SK-N-SH (cell line): Measurements from ENCODE around the gene ARID4B. TPM values are rescaled to one million over a fixed set of nuclear protein-coding genes. Genes with fewer than 3 reads are reported as not detected.

Experiments
- CTCF ChIA-PET: fragments of 300-600, 350-600 bp; formaldehyde crosslinking; extraction: SDS; loops from one replicate; lab custom pipeline; 2021; lab: Yijun Ruan, JAX
- POLR2A ChIA-PET: fragments of 350-600 bp; sonication (Branson Sonifier 250); formaldehyde crosslinking; extraction: SDS; loops from one replicate; lab custom pipeline; 2020; ENCODE audit warnings: antibody characterized with exemption, inconsistent platforms; lab: Yijun Ruan, JAX
- DNase-seq: peaks from one replicate; pipeline ENCODE4 v3.0.0; 2012
- H2AFZ ChIP-seq: fragments of 200-600 bp; sonication (generic); 2 replicates; pipeline ENCODE4 v1.8.1; 2016; ENCODE audit warnings: antibody characterized with exemption, mild to moderate bottlenecking, low read depth
- H3F3A ChIP-seq: fragments of 200-600 bp; sonication (generic); replicated peaks from 2 replicates; pipeline ENCODE3; 2016; ENCODE audit warnings: antibody characterized with exemption, mild to moderate bottlenecking; ENCODE audit not compliant: insufficient read depth
- H3K27ac ChIP-seq, 2 experiments: fragments of 200-500 bp in 1 of 2; fragments of 200-600 bp in 1 of 2; sonication (Bioruptor generic) in 1 of 2; sonication (generic), shearing (Covaris generic) in 1 of 2; 2 replicates each; pipeline versions ENCODE4 v1.5.1 to v1.6.1; 2014 to 2016; ENCODE audit warnings: low read depth in 2 of 2, inconsistent platforms in 1 of 2, low read length in 1 of 2, mild to moderate bottlenecking in 1 of 2, mixed read lengths in 1 of 2
- H3K27me3 ChIP-seq: fragments of 200-600 bp; sonication (generic), shearing (Covaris generic); 2 replicates; pipeline ENCODE4 v1.6.1; 2016; ENCODE audit warnings: mixed run types; ENCODE audit not compliant: insufficient read depth
- H3K36me3 ChIP-seq, 2 experiments: fragments of 200-500 bp in 1 of 2; fragments of 200-600 bp in 1 of 2; sonication (Bioruptor generic) in 1 of 2; sonication (generic) in 1 of 2; replicated peaks in 1 of 2; 2 replicates each; pipeline versions ENCODE3 to v1.5.1; 2014 to 2016; ENCODE audit warnings: low read length in 1 of 2, mild to moderate bottlenecking in 1 of 2; ENCODE audit not compliant: insufficient read depth in 2 of 2, control insufficient read depth in 1 of 2
- H3K4me1 ChIP-seq, 2 experiments: fragments of 200-500 bp in 1 of 2; fragments of 200-600 bp in 1 of 2; sonication (Bioruptor generic) in 1 of 2; sonication (generic), shearing (Covaris generic) in 1 of 2; 2 replicates each; pipeline versions ENCODE4 v1.5.1 to v1.6.1; 2014 to 2016; ENCODE audit warnings: low read depth in 1 of 2, low read length in 1 of 2, mixed run types in 1 of 2; ENCODE audit not compliant: insufficient read depth in 2 of 2, control insufficient read depth in 1 of 2
- H3K4me2 ChIP-seq: fragments of 200-600 bp; sonication (generic), shearing (Covaris generic); 2 replicates; pipeline ENCODE4 v1.6.1; 2017; ENCODE audit warnings: mixed run types
- H3K4me3 ChIP-seq, 2 experiments: fragments of 200-500 bp in 1 of 2; fragments of 200-600 bp in 1 of 2; sonication (Bioruptor generic) in 1 of 2; sonication (generic), shearing (Covaris generic) in 1 of 2; 2 replicates each; pipeline versions ENCODE4 v1.5.1 to v1.8.1; 2014 to 2016; ENCODE audit warnings: low read depth in 2 of 2, inconsistent platforms in 1 of 2, low read length in 1 of 2, mild to moderate bottlenecking in 1 of 2, mixed read lengths in 1 of 2, moderate library complexity in 1 of 2
- H3K79me2 ChIP-seq: fragments of 200-600 bp; sonication (generic); 2 replicates; pipeline ENCODE4 v1.8.1; 2017; ENCODE audit warnings: mild to moderate bottlenecking; ENCODE audit not compliant: insufficient read depth
- H3K9ac ChIP-seq: fragments of 200-600 bp; sonication (generic); 2 replicates; pipeline ENCODE4 v1.6.1; 2017; ENCODE audit warnings: mixed run types
- H3K9me2 ChIP-seq: fragments of 200-600 bp; sonication (generic); 2 replicates; pipeline ENCODE4 v1.6.1; 2017; ENCODE audit warnings: mixed run types
- H3K9me3 ChIP-seq: fragments of 200-600 bp; sonication (generic); 2 replicates; pipeline ENCODE4 v1.6.1; 2017; ENCODE audit warnings: mixed run types, mild to moderate bottlenecking, moderate library complexity
- H4K20me1 ChIP-seq: fragments of 200-600 bp; sonication (generic); 2 replicates; pipeline ENCODE4 v1.6.1; 2017; ENCODE audit warnings: mild to moderate bottlenecking, mixed run types; ENCODE audit not compliant: insufficient read depth
- CHD2 ChIP-seq: fragments of 150-350 bp; IDR thresholded peaks from 2 replicates; pipeline ENCODE4 v1.6.1; 2018; ENCODE audit warnings: low read length; ENCODE audit not compliant: partially characterized antibody
- ELF1 ChIP-seq: IDR thresholded peaks from 2 replicates; pipeline ENCODE4 v1.4.0; 2012
- EP300 ChIP-seq, 2 experiments: IDR thresholded peaks; 2 replicates each; pipeline versions ENCODE4 v1.4.0 to v1.6.1; 2012; ENCODE audit warnings: borderline replicate concordance in 1 of 2, low read depth in 1 of 2, low read length in 1 of 2
- EZH2phosphoT487 ChIP-seq: fragments of 200-600 bp; sonication (generic); IDR thresholded peaks from 2 replicates; pipeline ENCODE4 v1.6.1; 2017; ENCODE audit warnings: low read depth, mixed run types, mild to moderate bottlenecking, antibody characterized with exemption, moderate library complexity, borderline replicate concordance
- FOSL2 ChIP-seq: IDR thresholded peaks from 2 replicates; pipeline ENCODE4 v1.4.0; 2012; ENCODE audit warnings: low read depth, mild to moderate bottlenecking, moderate library complexity, borderline replicate concordance
- GATA2 ChIP-seq: sonication (generic); formaldehyde crosslinking; IDR thresholded peaks from 2 replicates; pipeline ENCODE4 v1.5.0; 2020; ENCODE audit warnings: mild to moderate bottlenecking, missing genetic modification reagents
- JUND ChIP-seq: IDR thresholded peaks from 2 replicates; pipeline ENCODE4 v1.4.0; 2012
- MXI1 ChIP-seq: IDR thresholded peaks from 2 replicates; pipeline ENCODE4 v1.6.1; 2012; ENCODE audit warnings: mild to moderate bottlenecking, low read depth, low read length, improper control_type of control experiment
- NFIC ChIP-seq: IDR thresholded peaks from 2 replicates; pipeline ENCODE4 v1.4.0; 2012; ENCODE audit warnings: borderline replicate concordance
- RXRA ChIP-seq: IDR thresholded peaks from 2 replicates; pipeline ENCODE4 v1.4.0; 2012; ENCODE audit warnings: low read depth, mild to moderate bottlenecking, borderline replicate concordance
- TAF1 ChIP-seq: IDR thresholded peaks from 2 replicates; pipeline ENCODE4 v1.6.1; 2012; ENCODE audit warnings: low read depth, mild to moderate bottlenecking, low read length, moderate library complexity, borderline replicate concordance
- TEAD4 ChIP-seq: IDR thresholded peaks from 2 replicates; pipeline ENCODE4 v1.4.0; 2012; ENCODE audit warnings: mild to moderate bottlenecking, borderline replicate concordance; ENCODE audit not compliant: insufficient read depth
- WGBS: methylation state at CpG from one replicate; pipeline ENCODE4 v1.1.6; 2017; ENCODE audit warnings: low lambda C conversion rate; 5-methylcytosine and 5-hydroxymethylcytosine counted together
- polyA plus RNA-seq, 3 experiments: library from polyadenylated mRNA; depleted of rRNA; stranded (reverse); fragments of >200 nt; gene quantifications; 2 replicates each; pipeline ENCODE4 v1.2.3, GENCODE V29; 2012
- TF ChIP-seq, protein P1 (sequence below): fragments of 200-600 bp; sonication (generic); IDR thresholded peaks from 2 replicates; pipeline ENCODE4 v1.6.1; 2017; ENCODE audit warnings: antibody characterized with exemption, mild to moderate bottlenecking, moderate library complexity
- TF ChIP-seq, protein P2 (sequence below): IDR thresholded peaks from 2 replicates; pipeline ENCODE4 v1.4.0; 2012; ENCODE audit warnings: low read depth
- TF ChIP-seq, protein P3 (sequence below): IDR thresholded peaks from 2 replicates; pipeline ENCODE4 v1.6.1; 2012; ENCODE audit warnings: mild to moderate bottlenecking, low read depth, low read length, moderate library complexity
- TF ChIP-seq, protein P4 (sequence below): fragments of 150-350 bp; IDR thresholded peaks from 2 replicates; pipeline ENCODE4 v1.6.1; 2016; ENCODE audit warnings: mild to moderate bottlenecking, low read depth, low read length
- TF ChIP-seq, protein P5 (sequence below): IDR thresholded peaks from 2 replicates; pipeline ENCODE4 v1.4.0; 2012; ENCODE audit warnings: low read depth, borderline replicate concordance
- TF ChIP-seq, protein P6 (sequence below): fragments of 150-350 bp; IDR thresholded peaks from 2 replicates; pipeline ENCODE4 v1.6.1; 2017; ENCODE audit warnings: antibody characterized with exemption, low read length, low read depth, borderline replicate concordance

ARID4B gene
- polyA plus RNA-seq, 1 of the 3 experiments (the other 2 are of a cell fraction): 4.4 TPM

DNA sequence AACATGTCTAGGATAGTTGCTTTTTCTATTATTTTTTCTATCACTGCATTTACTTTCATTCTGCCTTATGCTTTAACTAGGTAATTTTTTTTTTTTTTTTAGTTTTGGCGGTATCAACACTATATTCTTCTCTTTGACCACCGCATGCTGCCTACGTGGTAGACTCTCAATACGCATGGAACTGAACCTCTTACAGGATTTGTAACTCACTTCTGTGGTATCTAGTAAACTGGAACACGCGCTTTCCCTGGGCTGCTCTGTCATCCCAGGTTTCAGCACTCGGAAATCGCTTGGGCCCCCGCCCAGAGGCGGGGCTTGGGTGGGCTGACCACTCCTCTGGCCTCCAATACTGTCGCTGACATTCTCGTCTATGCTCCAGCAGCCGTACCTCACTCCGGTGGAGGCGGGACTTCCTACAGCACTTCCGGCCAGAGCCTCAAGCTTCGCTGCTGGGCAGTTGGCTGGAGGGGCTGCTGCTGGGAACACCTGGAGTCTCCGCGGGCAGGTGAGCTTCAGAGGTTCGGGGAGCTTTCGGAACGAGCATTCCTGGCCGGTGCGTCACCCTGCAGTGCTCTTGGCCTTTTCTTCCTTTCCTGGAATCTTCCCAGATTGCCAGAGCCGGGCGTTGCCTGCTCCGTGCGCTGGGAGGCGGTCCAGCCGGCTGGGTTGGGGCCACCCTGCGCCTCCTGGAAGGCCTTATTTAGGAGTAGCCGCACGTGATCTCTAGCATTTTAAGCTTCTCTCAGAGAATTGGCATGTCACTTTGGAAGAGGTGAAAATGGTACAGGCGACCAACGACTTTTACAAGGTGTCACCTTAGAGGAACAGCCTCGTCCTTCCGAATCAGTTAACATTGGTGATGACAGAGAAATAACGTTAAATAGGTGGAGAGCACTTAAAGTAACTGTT, 39.3 kb upstream of the ARID4B start, which contains the start of gene TBCE (continued):
- TF ChIP-seq NFIC (peak; percentile 5; the same call in 1 of the 2 replicates), TAF1 (peak; percentile 95), EP300 (IDR thresholded peaks at IDR 0.05; ENCODE audit: borderline replicate concordance in 1 of 2, low read depth in 1 of 2, low read length in 1 of 2) (no peak), GATA2 (CRISPR knock-in tag) (no peak), CHD2 (no peak), ELF1 (peak; percentile 55; the same call in 1 of the 2 replicates), TEAD4 (no peak), RXRA (no peak), MXI1 (peak; percentile 99)
- TF ChIP-seq, protein P1, sequence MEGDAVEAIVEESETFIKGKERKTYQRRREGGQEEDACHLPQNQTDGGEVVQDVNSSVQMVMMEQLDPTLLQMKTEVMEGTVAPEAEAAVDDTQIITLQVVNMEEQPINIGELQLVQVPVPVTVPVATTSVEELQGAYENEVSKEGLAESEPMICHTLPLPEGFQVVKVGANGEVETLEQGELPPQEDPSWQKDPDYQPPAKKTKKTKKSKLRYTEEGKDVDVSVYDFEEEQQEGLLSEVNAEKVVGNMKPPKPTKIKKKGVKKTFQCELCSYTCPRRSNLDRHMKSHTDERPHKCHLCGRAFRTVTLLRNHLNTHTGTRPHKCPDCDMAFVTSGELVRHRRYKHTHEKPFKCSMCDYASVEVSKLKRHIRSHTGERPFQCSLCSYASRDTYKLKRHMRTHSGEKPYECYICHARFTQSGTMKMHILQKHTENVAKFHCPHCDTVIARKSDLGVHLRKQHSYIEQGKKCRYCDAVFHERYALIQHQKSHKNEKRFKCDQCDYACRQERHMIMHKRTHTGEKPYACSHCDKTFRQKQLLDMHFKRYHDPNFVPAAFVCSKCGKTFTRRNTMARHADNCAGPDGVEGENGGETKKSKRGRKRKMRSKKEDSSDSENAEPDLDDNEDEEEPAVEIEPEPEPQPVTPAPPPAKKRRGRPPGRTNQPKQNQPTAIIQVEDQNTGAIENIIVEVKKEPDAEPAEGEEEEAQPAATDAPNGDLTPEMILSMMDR: peak; percentile 22; the same call in 1 of the 2 replicates
- TF ChIP-seq, protein P2, sequence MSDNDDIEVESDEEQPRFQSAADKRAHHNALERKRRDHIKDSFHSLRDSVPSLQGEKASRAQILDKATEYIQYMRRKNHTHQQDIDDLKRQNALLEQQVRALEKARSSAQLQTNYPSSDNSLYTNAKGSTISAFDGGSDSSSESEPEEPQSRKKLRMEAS: peak; percentile 59

DNA sequence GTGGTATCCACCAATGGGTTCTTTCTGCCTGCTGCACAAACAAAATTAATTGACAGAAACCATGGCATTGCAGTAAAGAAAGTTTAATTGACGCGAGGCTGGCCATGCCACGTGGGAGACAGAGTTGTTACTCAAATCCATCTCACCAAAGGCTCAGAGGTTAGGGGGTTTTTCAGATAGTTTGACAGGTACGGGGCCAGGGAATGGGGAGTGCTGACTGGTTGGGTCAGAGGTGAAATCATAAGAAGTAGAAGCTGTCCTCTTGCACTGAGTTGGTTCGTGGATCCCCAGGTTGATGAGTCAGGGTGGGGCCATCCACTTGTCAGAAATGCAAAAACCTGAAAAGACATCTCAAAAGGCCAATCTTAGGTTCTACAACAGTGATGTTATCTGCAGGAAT, 38.3 kb upstream of the ARID4B start:
- Histone ChIP-seq H3K9ac (no peak overlapping the region), H3K4me3 (no peak overlapping the region; a peak in 1 of 4 replicates), H3K27ac (peak overlapping the region in 1 of 2 experiments; percentile 62; a peak in 1 of 4 replicates)

More for the DNA sequence above, 38.3 kb upstream of the ARID4B start:
- peaks cover 39% of the 10 kb centered on the region for H3K79me2 ChIP-seq
- ChIA-PET CTCF (interaction anchor here (1.7 to 2.0 kb wide), 2 partner anchors 49 to 50 kb away, joined by 4 to 5 read pairs; no protein-coding TSS in a partner anchor), POLR2A (no interaction called here)
- H2AFZ ChIP-seq: peak overlapping the region; percentile 93
- peaks cover 0 to 3% of the 10 kb centered on the region in 2 experiments for H3K36me3 ChIP-seq
- H4K20me1 ChIP-seq: no peaks in the 10 kb centered on the region
- no peak overlapping the region for H3K4me2 ChIP-seq
- no peaks in the 10 kb centered on the region for H3K9me2 ChIP-seq
- 94% methylated on average over 5 of the region's 5 CpGs for WGBS
- H3K4me1 ChIP-seq: no peaks in the 10 kb centered on the region; a peak in 1 of 4 replicates
- no peaks in the 10 kb centered on the region for H3K9me3 ChIP-seq
- H3F3A ChIP-seq: peaks cover 6% of the 10 kb centered on the region
- DNase-seq: no peak
- no peaks in the 10 kb centered on the region for H3K27me3 ChIP-seq
- TF ChIP-seq CHD2 (no peak), FOSL2 (no peak), JUND (no peak), EZH2phosphoT487 (no peak)
- TF ChIP-seq, protein P2: no peak
- TF ChIP-seq, protein P3, sequence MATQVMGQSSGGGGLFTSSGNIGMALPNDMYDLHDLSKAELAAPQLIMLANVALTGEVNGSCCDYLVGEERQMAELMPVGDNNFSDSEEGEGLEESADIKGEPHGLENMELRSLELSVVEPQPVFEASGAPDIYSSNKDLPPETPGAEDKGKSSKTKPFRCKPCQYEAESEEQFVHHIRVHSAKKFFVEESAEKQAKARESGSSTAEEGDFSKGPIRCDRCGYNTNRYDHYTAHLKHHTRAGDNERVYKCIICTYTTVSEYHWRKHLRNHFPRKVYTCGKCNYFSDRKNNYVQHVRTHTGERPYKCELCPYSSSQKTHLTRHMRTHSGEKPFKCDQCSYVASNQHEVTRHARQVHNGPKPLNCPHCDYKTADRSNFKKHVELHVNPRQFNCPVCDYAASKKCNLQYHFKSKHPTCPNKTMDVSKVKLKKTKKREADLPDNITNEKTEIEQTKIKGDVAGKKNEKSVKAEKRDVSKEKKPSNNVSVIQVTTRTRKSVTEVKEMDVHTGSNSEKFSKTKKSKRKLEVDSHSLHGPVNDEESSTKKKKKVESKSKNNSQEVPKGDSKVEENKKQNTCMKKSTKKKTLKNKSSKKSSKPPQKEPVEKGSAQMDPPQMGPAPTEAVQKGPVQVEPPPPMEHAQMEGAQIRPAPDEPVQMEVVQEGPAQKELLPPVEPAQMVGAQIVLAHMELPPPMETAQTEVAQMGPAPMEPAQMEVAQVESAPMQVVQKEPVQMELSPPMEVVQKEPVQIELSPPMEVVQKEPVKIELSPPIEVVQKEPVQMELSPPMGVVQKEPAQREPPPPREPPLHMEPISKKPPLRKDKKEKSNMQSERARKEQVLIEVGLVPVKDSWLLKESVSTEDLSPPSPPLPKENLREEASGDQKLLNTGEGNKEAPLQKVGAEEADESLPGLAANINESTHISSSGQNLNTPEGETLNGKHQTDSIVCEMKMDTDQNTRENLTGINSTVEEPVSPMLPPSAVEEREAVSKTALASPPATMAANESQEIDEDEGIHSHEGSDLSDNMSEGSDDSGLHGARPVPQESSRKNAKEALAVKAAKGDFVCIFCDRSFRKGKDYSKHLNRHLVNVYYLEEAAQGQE: no peak
- TF ChIP-seq, protein P4, sequence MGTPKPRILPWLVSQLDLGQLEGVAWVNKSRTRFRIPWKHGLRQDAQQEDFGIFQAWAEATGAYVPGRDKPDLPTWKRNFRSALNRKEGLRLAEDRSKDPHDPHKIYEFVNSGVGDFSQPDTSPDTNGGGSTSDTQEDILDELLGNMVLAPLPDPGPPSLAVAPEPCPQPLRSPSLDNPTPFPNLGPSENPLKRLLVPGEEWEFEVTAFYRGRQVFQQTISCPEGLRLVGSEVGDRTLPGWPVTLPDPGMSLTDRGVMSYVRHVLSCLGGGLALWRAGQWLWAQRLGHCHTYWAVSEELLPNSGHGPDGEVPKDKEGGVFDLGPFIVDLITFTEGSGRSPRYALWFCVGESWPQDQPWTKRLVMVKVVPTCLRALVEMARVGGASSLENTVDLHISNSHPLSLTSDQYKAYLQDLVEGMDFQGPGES: no peak
- TF ChIP-seq, protein P5, sequence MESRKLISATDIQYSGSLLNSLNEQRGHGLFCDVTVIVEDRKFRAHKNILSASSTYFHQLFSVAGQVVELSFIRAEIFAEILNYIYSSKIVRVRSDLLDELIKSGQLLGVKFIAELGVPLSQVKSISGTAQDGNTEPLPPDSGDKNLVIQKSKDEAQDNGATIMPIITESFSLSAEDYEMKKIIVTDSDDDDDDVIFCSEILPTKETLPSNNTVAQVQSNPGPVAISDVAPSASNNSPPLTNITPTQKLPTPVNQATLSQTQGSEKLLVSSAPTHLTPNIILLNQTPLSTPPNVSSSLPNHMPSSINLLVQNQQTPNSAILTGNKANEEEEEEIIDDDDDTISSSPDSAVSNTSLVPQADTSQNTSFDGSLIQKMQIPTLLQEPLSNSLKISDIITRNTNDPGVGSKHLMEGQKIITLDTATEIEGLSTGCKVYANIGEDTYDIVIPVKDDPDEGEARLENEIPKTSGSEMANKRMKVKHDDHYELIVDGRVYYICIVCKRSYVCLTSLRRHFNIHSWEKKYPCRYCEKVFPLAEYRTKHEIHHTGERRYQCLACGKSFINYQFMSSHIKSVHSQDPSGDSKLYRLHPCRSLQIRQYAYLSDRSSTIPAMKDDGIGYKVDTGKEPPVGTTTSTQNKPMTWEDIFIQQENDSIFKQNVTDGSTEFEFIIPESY: no peak
- TF ChIP-seq, protein P6, sequence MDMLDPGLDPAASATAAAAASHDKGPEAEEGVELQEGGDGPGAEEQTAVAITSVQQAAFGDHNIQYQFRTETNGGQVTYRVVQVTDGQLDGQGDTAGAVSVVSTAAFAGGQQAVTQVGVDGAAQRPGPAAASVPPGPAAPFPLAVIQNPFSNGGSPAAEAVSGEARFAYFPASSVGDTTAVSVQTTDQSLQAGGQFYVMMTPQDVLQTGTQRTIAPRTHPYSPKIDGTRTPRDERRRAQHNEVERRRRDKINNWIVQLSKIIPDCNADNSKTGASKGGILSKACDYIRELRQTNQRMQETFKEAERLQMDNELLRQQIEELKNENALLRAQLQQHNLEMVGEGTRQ: no peak
